HG02885 (cell line): ENCODE measurements around the gene KCNIP1.

Experiments used
- ATAC-seq: cut with Tn5 transposase; IDR thresholded peaks from one replicate; pipeline ENCODE4 v1.9.1; 2021; ENCODE audit warnings: mild to moderate bottlenecking; ENCODE audit not compliant: unreplicated experiment, poor library complexity

Gene KCNIP1

GRCh38 chr5:170503990-170504596 lies at the start of gene KCNIP1:
KCNIP1 (plus strand) TSS chr5:170504020.
- no peak for ATAC-seq

DNA sequence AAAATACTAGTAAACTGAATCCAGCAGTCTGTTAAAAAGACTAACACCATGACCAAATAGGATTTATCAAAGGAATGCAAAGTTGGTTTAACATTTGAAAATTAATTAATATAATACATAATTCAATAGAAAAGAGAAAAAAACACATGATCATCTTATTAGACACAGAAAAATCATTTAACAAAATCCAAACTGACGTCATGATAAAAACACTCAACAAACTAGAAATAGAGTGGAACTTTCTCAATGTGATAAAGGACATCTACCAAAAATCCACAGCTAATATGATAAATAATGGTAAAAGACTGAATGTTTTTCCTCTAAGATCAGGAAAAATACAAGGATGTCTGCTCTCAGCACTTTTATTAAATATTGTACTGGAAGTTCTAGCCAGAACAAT lies 40.4 kb upstream of the KCNIP1 start:
- ATAC-seq = no peak

DNA sequence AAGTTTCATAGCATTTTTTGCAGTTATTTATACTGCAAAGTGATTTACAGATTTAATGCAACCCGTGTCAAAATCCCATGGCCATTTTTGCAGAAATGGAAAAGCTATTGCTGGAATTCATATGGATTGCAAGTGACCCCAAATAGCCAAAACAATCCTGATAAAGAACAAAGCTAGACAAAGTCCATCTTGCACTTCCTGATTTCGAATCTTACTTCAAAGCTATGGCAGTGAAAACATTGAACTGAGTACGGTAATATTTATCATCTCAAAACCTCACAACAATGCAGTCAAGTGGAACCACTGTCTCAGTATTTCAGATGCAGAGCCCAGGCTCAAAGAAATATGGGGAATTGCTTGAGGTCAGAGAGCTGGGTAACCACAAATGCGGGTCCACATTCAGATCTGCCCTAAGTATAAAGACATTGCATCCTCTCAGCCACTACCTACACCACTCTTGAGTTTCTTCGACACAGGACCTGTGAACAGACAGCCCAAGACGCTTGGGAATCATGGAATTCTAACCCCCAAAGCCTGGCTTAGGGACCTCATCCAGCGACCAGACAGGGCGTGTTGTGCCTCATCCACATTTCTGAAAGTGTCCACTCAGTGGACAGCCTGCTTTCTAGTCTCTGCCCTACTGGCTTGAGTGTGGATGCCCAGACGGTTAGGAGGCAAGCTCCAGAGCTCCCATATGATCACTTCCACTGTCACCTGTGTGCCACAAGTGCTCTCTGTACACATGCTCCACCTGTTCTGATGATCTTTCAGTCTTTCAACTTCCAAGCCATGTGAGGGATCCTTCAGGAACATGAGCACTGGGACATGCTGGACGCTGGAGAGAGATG lies 39.3 kb upstream of the KCNIP1 start:
- no peak for ATAC-seq

DNA sequence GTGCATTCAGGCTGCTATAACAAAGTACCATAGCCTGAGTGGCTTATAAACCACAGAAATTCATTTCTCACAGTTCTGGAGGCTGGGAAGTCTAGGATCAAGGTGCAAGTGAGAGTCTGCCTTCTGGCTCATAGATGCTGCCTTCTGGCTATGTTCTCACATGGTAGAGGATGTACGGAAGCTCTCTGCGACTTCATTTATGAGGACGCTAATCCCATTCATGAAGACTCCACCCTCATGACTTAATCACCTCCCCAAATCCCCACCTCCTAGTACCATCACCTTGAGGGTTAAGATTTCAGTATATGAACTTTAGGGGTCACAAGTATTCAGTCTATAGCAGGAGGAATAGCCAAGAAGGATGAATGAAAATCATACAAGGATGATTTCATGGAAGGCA lies 37.3 kb upstream of the KCNIP1 start:
- ATAC-seq = no peak

- no peak for ATAC-seq
Measured at GRCh38 chr5:170466988-170467707, 36.7 kb upstream of the KCNIP1 start.

DNA sequence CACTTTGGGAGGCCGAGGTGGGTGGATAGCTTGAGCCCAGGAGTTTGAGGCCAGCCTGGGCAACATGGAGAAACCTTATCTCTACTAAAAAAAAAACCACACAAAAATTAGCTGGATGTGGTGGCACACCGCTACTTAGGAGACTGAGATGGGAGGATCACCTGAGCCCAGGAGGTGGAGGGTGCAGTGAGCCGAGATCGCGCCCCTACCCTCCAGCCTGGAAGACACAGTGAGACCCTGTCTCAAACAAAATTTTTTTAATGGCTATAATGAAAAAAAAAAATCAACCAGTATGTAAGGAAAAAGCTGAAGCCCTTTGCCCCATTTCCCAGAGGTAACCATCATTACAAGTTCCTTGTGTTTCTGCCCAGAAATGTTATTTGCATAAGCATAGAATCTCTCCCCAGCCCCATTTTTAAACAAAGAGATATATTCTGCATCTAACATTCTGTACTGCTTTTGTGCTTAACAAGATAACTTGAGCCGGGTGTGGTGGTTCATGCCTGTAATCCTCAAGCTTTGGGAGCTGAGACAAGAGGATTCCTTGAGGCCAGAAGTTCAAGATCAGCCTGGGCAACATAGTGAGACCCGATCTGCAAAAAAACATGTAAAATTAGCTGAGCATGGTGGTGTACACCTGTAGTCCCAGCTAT lies 35.1 kb upstream of the KCNIP1 start:
- ATAC-seq = no peak

GRCh38 chr5:170469414-170469813 lies 34.4 kb upstream of the KCNIP1 start:
- no peak for ATAC-seq

GRCh38 chr5:170470275-170470674 lies 33.5 kb upstream of the KCNIP1 start:
- no peak for ATAC-seq

DNA sequence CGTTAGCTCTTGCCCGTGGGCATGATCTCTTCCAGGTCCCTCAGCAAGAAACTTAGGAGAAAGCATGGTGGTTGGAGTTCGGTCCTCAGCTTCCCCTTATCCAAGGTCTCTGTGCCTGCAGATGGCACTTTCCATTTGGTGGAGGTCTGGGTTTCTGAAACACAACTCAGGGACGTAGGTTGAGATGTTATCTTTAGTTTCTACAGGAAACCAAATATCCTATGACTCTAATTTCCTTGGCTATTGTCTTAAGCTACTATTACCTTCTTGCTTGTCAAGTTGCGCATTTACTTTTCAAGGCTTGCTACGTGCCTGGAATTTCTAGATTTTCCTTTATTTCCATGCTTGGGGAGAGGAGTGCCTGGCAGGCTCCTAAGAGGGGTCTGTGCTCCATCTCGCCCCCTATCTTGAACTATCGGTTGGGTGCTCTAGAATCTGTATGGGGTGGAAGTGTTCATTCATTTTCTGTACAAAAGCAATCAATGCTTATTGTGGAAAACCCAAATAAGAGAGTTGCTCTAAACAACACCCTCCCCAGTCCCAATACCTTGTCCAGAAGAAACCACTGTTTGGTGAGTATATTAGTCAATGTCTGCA lies 32.9 kb upstream of the KCNIP1 start:
- ATAC-seq = no peak

DNA sequence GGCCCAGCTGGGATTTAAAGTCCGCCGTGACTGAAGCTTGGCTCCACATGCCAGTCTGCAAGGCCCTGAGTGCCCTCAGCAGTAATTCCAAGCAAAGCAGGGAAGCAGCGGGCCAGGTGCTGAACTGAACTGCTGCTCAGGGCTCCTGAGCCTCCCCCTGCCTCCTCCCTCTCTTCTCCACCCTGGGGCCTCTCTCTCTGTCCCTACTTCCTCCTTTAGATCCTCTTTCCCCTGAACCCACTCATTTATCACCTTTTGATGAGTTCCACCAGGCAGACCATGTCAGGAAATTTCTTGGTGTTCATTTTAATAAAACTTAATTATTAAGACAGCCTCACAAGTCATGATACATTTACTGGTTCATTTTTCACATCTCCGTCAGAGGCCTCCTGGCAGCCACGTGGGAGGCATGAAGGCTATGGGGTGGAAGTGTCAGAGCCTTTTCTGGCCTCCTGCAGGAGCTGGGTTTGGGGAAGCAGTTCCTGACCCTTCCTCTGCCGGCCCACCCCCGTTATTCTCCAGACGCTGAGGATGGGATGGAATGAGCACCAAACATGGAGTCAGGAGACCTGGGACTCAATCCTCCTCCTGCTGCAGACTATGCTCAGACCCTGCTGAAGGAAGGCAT lies 32.2 kb upstream of the KCNIP1 start:
- no peak for ATAC-seq

DNA sequence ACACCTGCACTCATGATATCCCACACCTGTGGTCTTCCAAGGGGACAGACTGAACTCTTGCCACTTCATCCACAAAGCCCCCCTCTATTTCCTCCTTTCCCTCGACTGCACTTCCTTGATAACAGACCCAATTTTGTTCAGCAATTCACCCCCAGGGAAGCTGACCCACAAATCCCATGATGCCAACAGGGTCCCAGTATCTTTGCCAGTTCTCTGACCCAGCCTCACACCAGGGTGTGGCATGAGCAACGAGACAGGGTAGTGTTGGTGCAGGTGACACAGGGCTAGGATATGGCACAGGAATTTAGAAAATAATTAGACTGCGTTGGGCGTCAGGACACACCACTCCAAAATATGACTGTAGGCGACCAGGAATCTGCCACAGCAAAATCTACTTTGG lies 30.2 kb upstream of the KCNIP1 start:
- ATAC-seq = no peak

DNA sequence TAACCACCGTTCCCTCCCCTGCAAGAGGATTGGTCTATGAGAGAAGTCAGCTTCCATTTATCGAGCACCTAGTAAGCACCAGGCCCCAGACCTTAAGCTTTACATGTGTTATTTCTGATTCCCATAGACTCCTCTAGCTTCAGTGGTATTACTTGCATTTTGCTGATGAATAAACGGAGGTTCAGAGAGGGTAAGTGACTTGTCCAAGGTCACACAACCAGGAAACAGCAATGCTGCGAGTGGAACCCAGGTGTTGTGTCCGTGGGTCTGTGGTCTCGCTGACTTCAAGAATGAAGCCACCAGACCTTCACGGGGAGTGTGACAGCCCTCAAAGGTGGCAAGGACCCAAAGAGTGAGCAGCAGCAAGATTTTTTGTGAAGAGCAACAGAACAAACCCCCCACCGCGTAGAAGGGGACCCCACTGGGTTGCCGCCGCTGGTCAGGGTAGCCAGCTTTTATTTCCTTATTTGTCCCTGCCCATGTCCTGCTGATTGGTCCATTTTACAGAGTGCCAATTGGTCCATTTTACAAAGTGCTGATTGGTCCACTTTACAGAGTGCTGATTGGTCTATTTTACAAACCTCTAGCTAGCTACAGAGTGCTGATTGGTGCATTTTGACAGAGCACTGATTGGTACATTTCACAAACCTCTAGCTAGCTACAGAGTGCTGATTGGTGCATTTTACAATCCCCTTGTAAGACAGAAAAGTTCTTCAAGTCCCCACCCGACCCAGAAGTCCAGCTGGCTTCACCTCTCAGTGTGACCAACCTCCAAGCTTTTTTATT lies 29.1 kb upstream of the KCNIP1 start:
- no peak for ATAC-seq

GRCh38 chr5:170475294-170476000 lies 28.4 kb upstream of the KCNIP1 start:
- no peak for ATAC-seq

- no peak for ATAC-seq
Measured at GRCh38 chr5:170476704-170477103, 27.1 kb upstream of the KCNIP1 start.

DNA sequence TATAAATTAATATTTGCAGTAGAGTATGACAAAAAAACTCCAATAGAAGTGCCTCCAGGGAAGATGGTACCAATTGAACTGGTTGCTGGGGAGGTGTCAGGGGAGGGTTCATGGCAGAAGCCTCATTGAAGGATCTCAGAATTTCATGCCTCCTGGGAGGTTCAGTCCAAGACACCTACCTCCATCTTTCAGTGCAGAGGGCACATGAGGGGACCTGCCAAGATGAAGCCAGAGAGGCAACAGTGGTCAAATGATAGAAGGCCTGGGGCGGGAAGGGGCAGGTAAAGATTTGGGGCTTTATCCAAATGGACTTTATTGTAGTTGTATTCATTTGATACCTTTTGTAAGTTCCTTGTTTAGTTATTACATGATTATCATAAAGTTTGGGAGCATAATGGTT lies 25.9 kb upstream of the KCNIP1 start:
- no peak for ATAC-seq

- no peak for ATAC-seq
Measured at GRCh38 chr5:170478306-170478705, 25.5 kb upstream of the KCNIP1 start.

- ATAC-seq = no peak
Measured at GRCh38 chr5:170479484-170479883, 24.3 kb upstream of the KCNIP1 start.

- ATAC-seq = no peak
Measured at GRCh38 chr5:170480260-170480659, 23.6 kb upstream of the KCNIP1 start.

- ATAC-seq = no peak
Measured at GRCh38 chr5:170481849-170482248, 22.0 kb upstream of the KCNIP1 start.
